Measurements from ENCODE around the gene PEX10. TPM values are rescaled to one million over a fixed set of nuclear protein-coding genes. Genes with fewer than 3 reads are reported as not detected.
A peak's percentile ranks its signal among the peaks of the same experiment; 100 is the strongest.

Gene PEX10
- total RNA-seq, 1 experiment from 2014 or later: 21.9 TPM

DNA sequence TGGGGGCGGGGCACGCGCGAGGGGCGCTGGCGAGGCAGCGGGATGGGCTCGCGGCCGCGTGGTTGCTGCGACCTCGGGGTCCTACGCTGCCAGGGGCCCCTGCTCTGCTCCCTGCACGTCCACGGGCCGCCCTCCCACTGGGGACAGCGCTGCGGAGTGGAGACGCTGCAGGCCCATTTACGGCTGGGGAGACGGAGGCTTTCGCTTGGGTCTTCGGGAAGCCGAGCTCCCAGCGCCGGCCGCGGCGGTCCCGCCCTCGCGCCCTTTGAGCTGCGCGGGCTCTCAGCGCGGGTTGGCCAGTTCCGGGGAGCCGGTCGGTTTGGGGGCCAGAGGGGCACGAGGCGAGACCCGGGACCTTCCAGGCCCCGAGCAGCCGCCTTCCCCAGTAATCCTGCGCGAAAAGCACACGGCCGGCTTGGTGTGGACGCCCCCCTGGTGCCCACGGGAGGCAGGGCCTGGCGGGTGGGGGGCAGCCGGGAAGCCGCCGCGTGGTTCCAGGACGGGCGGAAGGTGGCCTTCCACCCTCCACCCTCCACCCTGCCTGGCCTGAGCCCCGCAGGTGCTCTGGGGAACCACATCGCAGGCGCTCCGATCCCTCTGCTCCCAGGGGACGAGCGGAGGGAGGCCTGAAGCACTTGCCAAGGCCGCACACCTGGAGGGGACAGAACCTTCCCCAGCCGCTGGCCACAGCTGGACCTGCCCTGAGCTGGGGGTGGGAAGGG, 570 bp upstream of the PEX10 start:
- BruUV-seq (replicated peaks): TSS peak; percentile 54
- TF ChIP-seq CTCF (IDR thresholded peaks at IDR 0.05; ENCODE audit: insufficient read depth in 1 of 2, low read depth in 1 of 2, low read length in 1 of 2, severe bottlenecking in 1 of 2, unreplicated experiment in 1 of 2): no peak
- intact Hi-C loops (cut with micrococcal nuclease; ENCODE audit: unreplicated experiment): no loop called here
- no peaks in the 10 kb centered on the region for H3K9me3 Mint-ChIP-seq (ENCODE audit: unreplicated experiment)
- H3K36me3 Mint-ChIP-seq (ENCODE audit: insufficient read depth, unreplicated experiment): peaks cover 19% of the 10 kb centered on the region
- H3K4me1 Mint-ChIP-seq (ENCODE audit: low read depth, unreplicated experiment): peaks cover 5% of the 10 kb centered on the region
- peak; percentile 32 to 66 for DNase-seq
- Histone ChIP-seq H3K9me3 (no peaks in the 10 kb centered on the region), H3K4me3 (ENCODE audit: low read depth, low read length) (peak overlapping the region; percentile 84), H3K4me1 (no peaks in the 10 kb centered on the region; the same call in 1 of the 2 replicates), H3K27me3 (replicated peaks; ENCODE audit: control insufficient read depth, insufficient read depth, low read length) (no peaks in the 10 kb centered on the region), H3K36me3 (ENCODE audit: control insufficient read depth, insufficient read depth, low read length) (no peaks in the 10 kb centered on the region)
- ChIA-PET CTCF (interaction anchor here (0.5 to 1.8 kb wide), 3 partner anchors 21 to 218 kb away, joined by 3 to 8 read pairs (median 4); partner anchors contain the start of genes FAAP20, MORN1 and RER1), POLR2A (interaction anchor here (0.6 to 1.0 kb wide), 5 partner anchors 22 to 172 kb away, joined by 3 to 5 read pairs (median 4); partner anchors contain the start of genes MORN1 and PANK4)
- H3K4me3 Mint-ChIP-seq (ENCODE audit: unreplicated experiment): peak overlapping the region; percentile 85
- peaks cover 2% of the 10 kb centered on the region for H3K27me3 Mint-ChIP-seq (ENCODE audit: insufficient read depth, unreplicated experiment)
- H3K27ac Mint-ChIP-seq (ENCODE audit: unreplicated experiment): no peak overlapping the region

DNA sequence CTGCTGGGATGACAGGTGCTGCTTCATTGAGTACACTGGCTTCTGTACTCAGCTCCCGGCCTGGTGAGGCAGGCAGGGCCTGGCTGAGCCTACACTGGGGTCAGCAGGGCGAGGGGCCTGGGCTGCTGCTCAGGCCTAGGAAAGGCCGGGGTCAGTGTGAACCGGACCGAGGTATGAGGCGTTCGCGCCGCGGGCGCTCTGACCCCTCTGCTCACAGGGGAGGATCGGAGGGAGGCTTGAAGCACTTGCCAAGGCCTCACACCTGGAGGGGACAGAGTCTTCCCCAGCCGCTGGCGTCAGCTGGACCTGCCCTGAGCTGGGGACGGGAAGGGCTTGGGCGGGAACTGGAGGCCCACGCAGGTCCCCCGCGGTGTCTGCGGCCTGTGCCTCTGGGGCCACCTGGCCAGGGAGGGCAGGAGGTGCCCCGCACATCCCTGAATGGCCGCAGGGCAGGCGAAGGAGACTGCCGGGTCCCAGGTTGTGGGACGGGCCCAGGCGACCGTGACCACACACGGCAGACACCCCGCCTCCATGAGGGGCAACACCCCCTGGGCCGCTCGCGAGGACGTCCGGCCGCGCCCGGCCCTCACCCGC, 466 bp downstream of the PEX10 start:
- H3K27me3 Mint-ChIP-seq (ENCODE audit: insufficient read depth, unreplicated experiment): peaks cover under 1% of the 10 kb centered on the region
- no peaks in the 10 kb centered on the region for H3K36me3 ChIP-seq (ENCODE audit: control insufficient read depth, insufficient read depth, low read length)
- no peaks in the 10 kb centered on the region for H3K9me3 Mint-ChIP-seq (ENCODE audit: unreplicated experiment)
- DNase-seq: peak in 1 of 2 experiments; percentile 62
- no peaks in the 10 kb centered on the region for H3K27me3 ChIP-seq (replicated peaks; ENCODE audit: control insufficient read depth, insufficient read depth, low read length)
- intact Hi-C loops (cut with micrococcal nuclease; ENCODE audit: unreplicated experiment): no loop called here
- peak overlapping the region; percentile 85 for H3K4me3 Mint-ChIP-seq (ENCODE audit: unreplicated experiment)
- no peak for TF ChIP-seq CTCF (IDR thresholded peaks at IDR 0.05; ENCODE audit: insufficient read depth in 1 of 2, low read depth in 1 of 2, low read length in 1 of 2, severe bottlenecking in 1 of 2, unreplicated experiment in 1 of 2)
- no TSS peak for BruUV-seq (replicated peaks)
- H3K36me3 Mint-ChIP-seq (ENCODE audit: insufficient read depth, unreplicated experiment): peaks cover 29% of the 10 kb centered on the region
- H3K4me1 Mint-ChIP-seq (ENCODE audit: low read depth, unreplicated experiment): peaks cover 5% of the 10 kb centered on the region
- H3K27ac Mint-ChIP-seq (ENCODE audit: unreplicated experiment): peak overlapping the region; percentile 67
- ChIA-PET CTCF (interaction anchor here (0.7 kb wide), 1 partner anchor 126 kb away, joined by 3 read pairs; no protein-coding TSS in a partner anchor), POLR2A (no interaction called here)
- no peaks in the 10 kb centered on the region; the same call in 1 of the 2 replicates for H3K4me1 ChIP-seq
- H3K9me3 ChIP-seq: no peaks in the 10 kb centered on the region
- H3K4me3 ChIP-seq (ENCODE audit: low read depth, low read length): peak overlapping the region; percentile 60

- Histone ChIP-seq H3K36me3 (ENCODE audit: control insufficient read depth, insufficient read depth, low read length) (no peaks in the 10 kb centered on the region), H3K4me1 (no peaks in the 10 kb centered on the region; the same call in 1 of the 2 replicates), H3K27me3 (replicated peaks; ENCODE audit: control insufficient read depth, insufficient read depth, low read length) (no peaks in the 10 kb centered on the region), H3K9me3 (no peaks in the 10 kb centered on the region), H3K4me3 (ENCODE audit: low read depth, low read length) (no peak overlapping the region)
- ChIA-PET POLR2A (interaction anchor here (2.2 kb wide), 1 partner anchor 18 kb away, joined by 7 read pairs; the partner anchor contains the start of genes MORN1 and RER1), CTCF (no interaction called here)
- Mint-ChIP-seq H3K36me3 (ENCODE audit: insufficient read depth, unreplicated experiment) (peaks cover 43% of the 10 kb centered on the region), H3K27ac (ENCODE audit: unreplicated experiment) (no peak overlapping the region), H3K9me3 (ENCODE audit: unreplicated experiment) (no peaks in the 10 kb centered on the region), H3K4me1 (ENCODE audit: low read depth, unreplicated experiment) (peaks cover 5% of the 10 kb centered on the region), H3K27me3 (ENCODE audit: insufficient read depth, unreplicated experiment) (no peaks in the 10 kb centered on the region), H3K4me3 (ENCODE audit: unreplicated experiment) (no peak overlapping the region)
- no peak for DNase-seq
- BruUV-seq (replicated peaks): no TSS peak
- TF ChIP-seq CTCF (IDR thresholded peaks at IDR 0.05; ENCODE audit: insufficient read depth in 1 of 2, low read depth in 1 of 2, low read length in 1 of 2, severe bottlenecking in 1 of 2, unreplicated experiment in 1 of 2): no peak
- intact Hi-C loops (cut with micrococcal nuclease; ENCODE audit: unreplicated experiment): no loop called here
Measured at GRCh38 chr1:2409745-2410144, 2.6 kb downstream of the PEX10 start.
